SU-DHL-6 (cell line): Measurements from ENCODE around the gene FCMR.

Experiments used
- H2AFZ ChIP-seq: fragments of 200-600 bp; sonication (generic); 2 replicates; pipeline ENCODE4 v1.6.1; 2014; ENCODE audit warnings: low read depth, mild to moderate bottlenecking, moderate library complexity, mixed read lengths, antibody characterized with exemption, low read length; ENCODE audit not compliant: severe bottlenecking
- H3F3A ChIP-seq: fragments of 200-600 bp; shearing (Covaris generic); 2 replicates; pipeline ENCODE4 v1.6.0; 2016; ENCODE audit warnings: antibody characterized with exemption, mild to moderate bottlenecking; ENCODE audit not compliant: insufficient read depth
- H3K27ac ChIP-seq: fragments of 200-600 bp; sonication (generic); 2 replicates; pipeline ENCODE4 v1.5.1; 2016; ENCODE audit warnings: low read depth, mild to moderate bottlenecking, low read length, moderate library complexity, mixed read lengths
- H3K27me3 ChIP-seq: fragments of 200-600 bp; sonication (generic), shearing (Covaris generic); 2 replicates; pipeline ENCODE4 v1.6.0; 2014; ENCODE audit warnings: mild to moderate bottlenecking, low read length
- H3K36me3 ChIP-seq: fragments of 200-600 bp; sonication (generic); 2 replicates; pipeline ENCODE4 v1.6.1; 2014; ENCODE audit warnings: mild to moderate bottlenecking, low read length, mixed read lengths
- H3K4me2 ChIP-seq: fragments of 300-600, 200-600 bp; shearing (Covaris generic), sonication (generic); 2 replicates; pipeline ENCODE4 v1.6.0; 2014; ENCODE audit warnings: low read length, low read depth, mild to moderate bottlenecking; ENCODE audit not compliant: poor library complexity, severe bottlenecking
- H3K4me3 ChIP-seq: fragments of 200-600 bp; sonication (generic); 2 replicates; pipeline ENCODE4 v1.5.1; 2014; ENCODE audit warnings: antibody characterized with exemption, low read length, mild to moderate bottlenecking, mixed read lengths; ENCODE audit not compliant: insufficient read depth, poor library complexity, severe bottlenecking
- H3K79me2 ChIP-seq: fragments of 200-600 bp; sonication (generic); 2 replicates; pipeline ENCODE4 v1.6.1; 2014; ENCODE audit warnings: mild to moderate bottlenecking, low read length, moderate library complexity; ENCODE audit not compliant: insufficient read depth
- H3K9ac ChIP-seq: fragments of 200-600 bp; sonication (generic); 2 replicates; pipeline ENCODE4 v1.7.0; 2014; ENCODE audit warnings: mild to moderate bottlenecking, low read length
- H3K9me2 ChIP-seq: fragments of 200-600 bp; sonication (generic); replicated peaks from 2 replicates; pipeline ENCODE4 v1.6.1; 2014; ENCODE audit warnings: low read length; ENCODE audit not compliant: insufficient read depth
- H3K9me3 ChIP-seq: fragments of 200-600 bp; sonication (generic); 2 replicates; pipeline ENCODE4 v1.6.1; 2014; ENCODE audit warnings: low read length, mixed read lengths; ENCODE audit not compliant: insufficient read depth
- H4K20me1 ChIP-seq: fragments of 200-600 bp; sonication (generic); 2 replicates; pipeline ENCODE4 v1.6.1; 2014; ENCODE audit warnings: low read depth, mild to moderate bottlenecking, antibody characterized with exemption, low read length, moderate library complexity, mixed read lengths
- EZH2phosphoT487 ChIP-seq: fragments of 200-600 bp; sonication (generic), shearing (Covaris generic); conservative IDR thresholded peaks from 2 replicates; pipeline ENCODE4 v1.6.1; 2018; ENCODE audit warnings: mild to moderate bottlenecking, antibody characterized with exemption, low read length, moderate library complexity, mixed read lengths
- TF ChIP-seq, protein P1 (sequence below): fragments of 200-600 bp; sonication (generic); IDR thresholded peaks from one replicate; pipeline ENCODE4 v1.5.1; 2017; ENCODE audit warnings: antibody characterized with exemption, mild to moderate bottlenecking, low read length, moderate library complexity; ENCODE audit not compliant: insufficient read depth, poor library complexity, severe bottlenecking

FCMR gene

DNA sequence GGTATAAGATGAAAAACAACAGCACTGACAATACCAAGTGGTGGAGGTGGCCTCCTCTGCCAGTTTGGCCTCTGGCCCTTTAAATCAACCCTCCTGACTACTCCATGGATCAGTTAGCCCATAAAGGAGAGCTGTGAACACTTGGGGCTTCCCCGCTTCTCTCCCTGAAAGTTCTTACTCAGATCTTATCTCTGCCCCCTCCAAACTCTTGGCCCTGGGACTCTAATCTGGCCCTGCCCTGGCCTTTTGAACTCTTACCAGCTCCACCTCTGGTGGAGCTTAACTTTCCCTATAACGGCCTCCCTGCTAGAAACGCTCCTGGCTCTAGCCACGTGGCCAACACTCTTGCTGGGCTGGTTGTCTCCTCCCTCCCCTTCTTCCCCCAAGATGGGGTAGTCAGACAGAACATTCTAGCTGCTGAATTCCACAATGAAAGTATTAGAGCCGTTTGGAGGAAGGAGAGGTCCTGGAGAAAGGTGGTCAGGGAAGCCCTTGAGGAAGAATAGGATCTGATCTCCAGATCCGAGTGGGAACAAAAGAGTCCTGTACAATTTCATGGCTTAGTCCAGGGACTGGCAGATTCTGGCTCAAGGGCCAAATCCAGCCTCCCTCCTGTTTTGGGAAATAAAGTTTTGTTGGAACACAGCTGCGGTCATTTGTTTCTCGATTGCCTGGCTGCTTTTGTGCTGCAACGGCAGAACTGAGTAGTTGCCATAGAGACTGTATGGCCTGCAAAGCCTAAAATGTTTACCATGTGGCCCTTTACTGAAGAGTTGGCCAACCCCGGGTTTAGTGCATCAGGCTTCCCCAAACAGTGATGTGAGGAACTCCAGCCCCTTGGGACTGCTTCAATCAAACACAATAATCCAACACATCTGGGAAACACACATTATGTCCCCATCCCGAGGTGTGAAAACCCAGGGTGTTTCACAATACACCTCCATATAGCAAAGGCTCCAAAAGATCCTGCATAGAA, 34.0 kb upstream of the FCMR start:
- Histone ChIP-seq H3K9me3 (no peaks in the 10 kb centered on the region), H3K27me3 (no peaks in the 10 kb centered on the region), H3K4me2 (no peak overlapping the region), H3F3A (no peaks in the 10 kb centered on the region), H3K4me3 (no peak overlapping the region), H3K9me2 (no peaks in the 10 kb centered on the region), H3K36me3 (no peaks in the 10 kb centered on the region), H3K9ac (no peak overlapping the region), H3K27ac (no peak overlapping the region), H2AFZ (no peak overlapping the region), H3K79me2 (no peaks in the 10 kb centered on the region), H4K20me1 (no peaks in the 10 kb centered on the region)
- no peak for TF ChIP-seq EZH2phosphoT487
- TF ChIP-seq, protein P1, sequence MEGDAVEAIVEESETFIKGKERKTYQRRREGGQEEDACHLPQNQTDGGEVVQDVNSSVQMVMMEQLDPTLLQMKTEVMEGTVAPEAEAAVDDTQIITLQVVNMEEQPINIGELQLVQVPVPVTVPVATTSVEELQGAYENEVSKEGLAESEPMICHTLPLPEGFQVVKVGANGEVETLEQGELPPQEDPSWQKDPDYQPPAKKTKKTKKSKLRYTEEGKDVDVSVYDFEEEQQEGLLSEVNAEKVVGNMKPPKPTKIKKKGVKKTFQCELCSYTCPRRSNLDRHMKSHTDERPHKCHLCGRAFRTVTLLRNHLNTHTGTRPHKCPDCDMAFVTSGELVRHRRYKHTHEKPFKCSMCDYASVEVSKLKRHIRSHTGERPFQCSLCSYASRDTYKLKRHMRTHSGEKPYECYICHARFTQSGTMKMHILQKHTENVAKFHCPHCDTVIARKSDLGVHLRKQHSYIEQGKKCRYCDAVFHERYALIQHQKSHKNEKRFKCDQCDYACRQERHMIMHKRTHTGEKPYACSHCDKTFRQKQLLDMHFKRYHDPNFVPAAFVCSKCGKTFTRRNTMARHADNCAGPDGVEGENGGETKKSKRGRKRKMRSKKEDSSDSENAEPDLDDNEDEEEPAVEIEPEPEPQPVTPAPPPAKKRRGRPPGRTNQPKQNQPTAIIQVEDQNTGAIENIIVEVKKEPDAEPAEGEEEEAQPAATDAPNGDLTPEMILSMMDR = no peak

DNA sequence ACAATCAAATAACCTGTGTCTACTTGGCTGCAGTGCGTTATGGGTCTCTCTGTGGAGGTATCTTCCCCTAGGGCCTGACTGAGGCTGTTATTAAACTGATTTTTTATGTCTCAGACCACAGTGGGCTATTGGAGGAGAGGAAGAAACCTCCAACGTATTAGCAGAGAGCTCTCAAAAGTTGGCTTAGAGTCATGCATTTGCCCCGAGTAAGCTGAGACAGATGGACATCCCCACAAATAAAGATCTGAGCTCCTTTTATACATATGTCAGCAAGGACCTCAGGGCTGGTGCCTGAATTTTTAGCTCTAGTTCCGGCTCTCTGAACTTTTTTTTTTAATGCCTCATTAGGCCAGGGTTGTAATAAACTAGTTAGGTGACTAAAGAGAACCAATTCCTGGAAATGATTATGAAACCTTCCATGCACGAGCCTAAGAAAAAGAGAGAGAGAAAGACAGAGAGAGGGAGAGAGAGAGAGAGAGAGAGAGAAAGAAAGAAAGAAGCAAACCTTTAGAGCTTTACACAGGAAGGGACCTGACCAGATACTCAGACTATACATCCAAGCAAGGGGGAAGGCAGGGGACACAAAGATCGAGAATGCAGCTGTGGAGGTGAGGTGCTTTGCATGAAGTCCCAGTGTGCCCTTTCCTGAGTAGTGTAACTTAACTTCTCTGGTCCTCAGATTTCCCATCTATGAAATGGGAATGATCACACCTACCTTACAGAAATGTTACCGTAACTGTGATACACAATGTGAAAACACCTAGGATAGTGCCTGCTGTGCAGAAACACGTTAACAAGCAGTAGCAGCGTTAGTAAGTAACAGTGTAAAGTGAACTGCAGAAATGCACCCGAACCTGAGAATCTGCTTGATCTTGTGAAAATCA, 33.0 kb upstream of the FCMR start:
- no peaks in the 10 kb centered on the region for H3K9me3 ChIP-seq
- H3K36me3 ChIP-seq = no peaks in the 10 kb centered on the region
- no peaks in the 10 kb centered on the region for H3K27me3 ChIP-seq
- H3K9ac ChIP-seq = no peak overlapping the region
- H3K4me2 ChIP-seq = no peak overlapping the region
- TF ChIP-seq, protein P1 = no peak
- TF ChIP-seq EZH2phosphoT487 = no peak
- H3F3A ChIP-seq = no peaks in the 10 kb centered on the region
- no peaks in the 10 kb centered on the region for H3K9me2 ChIP-seq
- H3K4me3 ChIP-seq = no peak overlapping the region
- H4K20me1 ChIP-seq = no peaks in the 10 kb centered on the region
- no peak overlapping the region for H3K27ac ChIP-seq
- H3K79me2 ChIP-seq = no peaks in the 10 kb centered on the region
- H2AFZ ChIP-seq = no peak overlapping the region

DNA sequence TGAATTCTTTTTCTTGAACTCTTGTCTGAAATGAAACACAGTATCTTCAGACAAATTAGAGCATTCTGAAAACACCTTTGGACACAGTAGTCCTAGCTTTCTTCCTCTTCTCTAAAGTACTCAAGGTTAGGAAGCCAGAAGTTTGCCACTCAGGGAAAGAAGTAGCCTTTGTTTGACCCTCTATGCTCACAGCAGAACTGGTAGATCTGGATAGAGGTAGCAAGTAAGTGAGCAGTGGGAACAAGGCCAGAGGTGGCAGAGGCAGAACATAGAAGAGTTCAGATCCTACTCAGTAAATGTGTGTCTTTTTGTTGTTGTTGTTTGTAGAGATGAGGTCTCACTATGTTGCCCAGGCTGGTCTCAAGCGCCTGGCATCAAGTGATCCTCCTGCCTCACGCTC, 31.9 kb upstream of the FCMR start:
- no peaks in the 10 kb centered on the region for H3F3A ChIP-seq
- H3K9ac ChIP-seq = no peak overlapping the region
- no peaks in the 10 kb centered on the region for H3K9me3 ChIP-seq
- H2AFZ ChIP-seq = no peak overlapping the region
- no peaks in the 10 kb centered on the region for H3K9me2 ChIP-seq
- no peak overlapping the region for H3K4me3 ChIP-seq
- no peaks in the 10 kb centered on the region for H3K27me3 ChIP-seq
- H4K20me1 ChIP-seq = no peaks in the 10 kb centered on the region
- H3K27ac ChIP-seq = no peak overlapping the region
- H3K36me3 ChIP-seq = no peaks in the 10 kb centered on the region
- no peaks in the 10 kb centered on the region for H3K79me2 ChIP-seq
- no peak overlapping the region for H3K4me2 ChIP-seq
- TF ChIP-seq, protein P1 = no peak
- no peak for TF ChIP-seq EZH2phosphoT487
